NCI-H1092 treated with DMSO at 0.1 percent for 48 hours (cell line): ENCODE data around the gene TYMS.
"Not testable (repeated sequence)": the region's sequence is repeated elsewhere in the genome, so short reads cannot be mapped to it uniquely, and the experiment has no call there.

Source experiments
- DNase-seq: peaks from one replicate; lab custom pipeline; 2025; lab: John Stamatoyannopoulos, UW

Gene TYMS

DNA sequence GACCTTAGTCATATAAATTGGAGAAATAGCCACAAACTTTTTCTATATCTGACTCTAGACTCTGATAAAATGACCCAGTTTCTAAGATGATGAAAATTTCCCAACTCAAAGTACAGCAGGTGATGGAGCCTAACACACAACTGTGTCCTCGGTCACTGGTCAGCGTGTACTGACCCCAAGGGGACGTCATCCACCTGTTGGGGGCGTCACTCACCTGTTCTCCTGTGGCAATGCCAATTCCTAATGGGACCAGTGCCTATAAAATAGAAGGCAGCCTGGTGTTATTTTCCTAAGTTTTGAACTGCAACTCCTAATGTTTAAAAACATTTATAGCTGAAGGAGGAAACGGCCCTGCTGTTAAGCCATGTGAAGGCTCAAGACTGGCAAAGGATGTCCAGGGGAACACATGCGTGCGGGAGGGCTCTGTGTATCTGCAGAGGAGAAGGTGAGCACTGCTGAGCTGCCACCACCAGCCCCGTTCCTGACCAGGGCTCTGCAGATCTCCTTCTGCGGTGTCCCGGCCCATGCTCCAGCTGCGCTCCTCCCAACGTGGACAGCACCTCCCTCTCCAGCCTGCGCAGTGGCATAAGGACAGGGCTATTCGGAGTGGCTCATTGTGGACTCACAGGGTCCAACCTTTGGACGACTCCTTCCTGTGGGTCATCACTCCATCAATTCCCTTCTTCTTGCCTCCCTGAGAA is 21.2 kb downstream of the TYMS start:
- DNase-seq, result no peak

DNA sequence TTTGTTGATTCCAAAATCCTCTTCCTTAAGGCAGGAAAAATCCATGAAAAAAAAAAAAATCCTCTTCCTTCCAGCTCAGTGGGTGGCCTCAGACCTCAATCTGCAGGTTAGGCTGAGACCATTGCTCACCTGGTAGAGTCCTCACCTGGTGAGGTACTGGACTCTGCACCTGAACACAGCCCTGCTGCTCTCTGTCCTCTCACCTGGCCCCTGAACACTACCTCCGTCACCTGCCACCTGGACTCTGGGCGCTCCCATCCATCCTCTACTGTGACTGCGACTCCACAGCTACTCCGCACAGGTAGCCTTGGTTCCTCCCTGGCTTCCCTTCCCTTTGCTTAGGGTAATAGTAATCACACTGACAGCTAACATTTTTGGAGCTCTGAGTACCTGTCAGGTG is 22.1 kb downstream of the TYMS start:
- no peak for DNase-seq

DNA sequence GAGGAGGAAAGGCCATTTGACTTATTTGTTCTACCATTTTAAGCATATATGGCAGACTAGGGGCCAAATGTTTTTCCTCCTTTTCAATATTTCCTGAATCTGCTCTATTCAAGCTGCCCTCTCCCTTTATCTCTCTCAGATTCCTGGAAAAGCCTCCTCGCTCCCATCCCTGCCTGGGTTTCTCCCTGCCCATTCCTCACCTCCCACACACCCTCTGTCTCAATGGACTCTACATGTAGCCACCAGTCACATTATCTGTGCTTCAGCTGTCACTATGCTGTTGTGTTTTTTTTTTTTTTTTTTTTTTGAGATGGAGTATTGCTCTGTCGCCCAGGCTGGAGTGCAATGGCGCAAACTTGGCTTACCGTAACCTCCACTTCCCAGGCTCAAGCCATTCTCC is 22.9 kb downstream of the TYMS start:
- DNase-seq, result no peak

DNA sequence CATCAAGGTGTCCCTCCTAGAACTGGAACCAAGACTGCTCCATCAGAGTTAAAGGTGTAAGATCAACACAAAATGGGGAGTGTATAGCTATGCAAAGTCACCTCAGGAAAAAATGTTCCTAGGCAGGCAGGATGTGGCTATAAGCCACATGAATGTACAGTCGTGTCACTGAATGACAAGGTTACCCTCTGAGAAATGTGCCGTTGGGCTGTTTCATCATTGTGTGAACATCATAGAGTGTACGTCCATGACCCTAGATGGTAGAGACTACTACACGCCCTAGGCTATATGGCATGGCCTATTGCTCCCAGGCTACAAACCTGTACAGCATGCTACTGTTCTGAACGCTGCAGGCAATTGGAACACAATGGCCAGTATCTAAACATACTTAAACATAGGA is 24.5 kb downstream of the TYMS start:
- DNase-seq, result no peak

DNA sequence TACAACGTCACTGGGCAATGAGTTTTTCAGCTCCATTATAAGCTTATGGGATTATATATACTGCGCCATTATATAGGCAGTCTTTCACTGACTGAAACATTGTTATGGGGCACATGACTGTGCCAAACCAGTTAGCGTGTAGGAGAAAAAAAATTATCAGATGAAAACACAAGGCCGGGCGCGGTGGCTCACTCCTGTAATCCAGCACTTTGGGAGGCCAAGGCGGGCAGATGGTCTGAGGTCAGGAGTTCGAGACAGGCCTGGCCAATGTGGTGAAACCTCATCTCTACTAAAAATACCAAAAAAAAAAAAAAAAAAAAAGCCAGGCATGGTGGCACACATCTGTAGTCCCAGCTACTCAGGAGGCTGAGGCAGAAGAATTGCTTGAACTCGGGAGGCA is 25.0 kb downstream of the TYMS start:
- DNase-seq, result not testable (repeated sequence)

DNA sequence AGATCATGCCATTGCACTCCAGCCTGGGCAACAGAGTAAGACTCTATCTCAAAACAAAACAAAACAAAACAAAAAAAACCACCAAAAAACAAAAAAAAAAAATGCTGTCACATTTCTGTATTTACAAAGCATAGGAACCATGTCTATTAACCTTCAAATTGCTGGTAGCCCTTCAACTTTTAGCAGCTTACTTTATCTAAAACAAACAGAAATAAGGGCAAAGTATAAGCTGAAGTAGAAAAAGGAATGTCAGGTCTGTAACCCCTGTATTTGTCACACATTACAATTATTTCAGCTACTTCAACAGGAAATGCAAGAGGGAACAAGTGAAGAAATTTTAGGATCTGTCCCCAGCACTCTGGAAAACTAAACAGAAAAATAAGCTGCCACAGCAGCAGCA is 25.4 kb downstream of the TYMS start:
- DNase-seq, result no peak

DNA sequence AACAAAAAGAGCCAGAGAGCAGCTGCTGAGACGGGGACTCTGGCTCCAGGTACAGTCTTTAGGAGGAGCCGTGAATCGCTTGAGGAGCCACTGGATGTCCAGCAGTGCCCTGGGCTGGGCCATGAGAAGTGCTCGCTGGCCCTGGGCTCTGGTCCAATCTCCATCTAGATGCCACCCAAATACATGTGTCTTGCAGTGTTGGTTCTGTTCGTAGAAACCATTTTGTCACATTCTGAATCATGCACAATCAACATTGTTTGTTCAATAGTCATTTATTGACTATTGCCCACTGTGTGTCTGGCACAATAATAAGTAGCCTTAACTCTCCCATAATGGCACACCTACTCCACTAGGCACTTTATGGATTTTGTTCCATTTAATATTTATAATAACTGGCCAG is 26.1 kb downstream of the TYMS start:
- DNase-seq, result no peak

DNA sequence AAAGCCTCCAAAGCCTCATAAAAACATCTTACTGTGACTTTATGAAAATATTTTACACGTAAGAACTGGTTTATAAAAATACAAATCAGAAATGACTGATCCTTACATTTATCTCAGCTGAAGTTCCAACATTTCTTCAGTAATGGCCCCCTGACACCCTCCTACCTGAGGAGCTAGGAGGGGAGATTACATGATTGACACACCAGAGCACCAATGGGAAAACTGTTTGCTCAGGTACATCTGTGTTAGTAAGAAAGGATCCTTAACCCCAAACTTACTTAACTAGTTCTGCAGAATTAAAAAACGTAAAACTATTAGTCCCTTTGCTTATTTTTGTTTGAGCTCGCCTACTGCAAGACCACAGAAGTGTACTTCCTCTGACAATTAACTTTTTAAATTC is 28.0 kb downstream of the TYMS start:
- DNase-seq, result no peak

DNA sequence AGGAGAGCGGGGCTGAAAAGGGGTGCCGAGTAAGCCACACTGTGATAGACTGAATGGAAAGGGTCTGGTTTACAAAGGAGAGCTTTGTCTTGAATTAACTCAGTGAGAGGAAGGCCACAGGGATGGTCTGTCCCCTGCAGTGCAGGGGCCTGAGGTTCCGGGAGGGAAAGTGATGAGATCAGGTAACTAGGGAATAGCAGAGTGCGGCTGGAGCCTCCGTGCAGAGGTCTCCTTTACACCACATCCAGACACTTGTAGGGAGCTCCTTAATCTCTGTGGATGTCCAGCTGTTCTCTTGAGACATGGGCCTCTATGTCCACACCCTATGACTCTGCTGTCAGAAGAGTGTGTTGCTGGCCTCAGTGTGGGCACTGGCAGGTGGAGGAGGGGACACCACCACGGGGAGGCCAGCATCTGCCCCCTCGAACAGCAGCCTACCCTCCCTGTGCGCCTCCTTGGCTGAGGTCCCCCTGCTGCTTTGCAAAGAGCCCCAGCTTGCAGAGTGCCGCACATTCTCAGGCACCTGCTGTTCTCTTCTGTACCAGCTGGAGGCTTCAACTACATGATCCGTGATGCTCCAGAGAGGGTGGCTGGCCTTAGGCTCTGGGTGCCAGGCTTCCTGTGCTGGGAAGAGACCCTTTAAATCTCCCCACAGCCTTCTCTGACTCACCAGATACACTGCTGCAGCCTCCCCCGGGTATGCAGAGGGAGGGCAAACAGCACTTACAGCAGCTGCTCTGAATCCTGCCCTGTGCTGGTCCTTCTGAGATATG is 29.1 kb downstream of the TYMS start:
- DNase-seq, result no peak

DNA sequence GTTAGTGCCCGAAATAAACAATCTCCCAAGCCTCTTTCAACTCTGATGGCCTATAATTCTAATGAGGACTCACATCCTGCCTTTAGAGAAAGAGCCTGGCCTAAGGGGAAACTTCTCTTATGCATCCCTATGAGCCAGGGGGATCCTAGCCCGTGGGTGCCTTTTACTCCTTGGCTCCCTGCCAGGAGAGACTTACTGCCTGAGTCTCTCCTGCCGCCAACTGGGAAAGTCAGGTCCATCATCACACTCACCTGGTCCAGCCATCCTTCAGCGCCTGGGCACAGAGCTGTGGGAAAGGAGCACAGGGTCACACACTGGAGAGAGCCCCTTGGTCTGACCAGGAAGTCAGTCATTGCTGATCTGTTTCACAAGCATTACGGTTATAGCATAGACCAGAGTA is 30.9 kb downstream of the TYMS start:
- DNase-seq, result no peak

DNA sequence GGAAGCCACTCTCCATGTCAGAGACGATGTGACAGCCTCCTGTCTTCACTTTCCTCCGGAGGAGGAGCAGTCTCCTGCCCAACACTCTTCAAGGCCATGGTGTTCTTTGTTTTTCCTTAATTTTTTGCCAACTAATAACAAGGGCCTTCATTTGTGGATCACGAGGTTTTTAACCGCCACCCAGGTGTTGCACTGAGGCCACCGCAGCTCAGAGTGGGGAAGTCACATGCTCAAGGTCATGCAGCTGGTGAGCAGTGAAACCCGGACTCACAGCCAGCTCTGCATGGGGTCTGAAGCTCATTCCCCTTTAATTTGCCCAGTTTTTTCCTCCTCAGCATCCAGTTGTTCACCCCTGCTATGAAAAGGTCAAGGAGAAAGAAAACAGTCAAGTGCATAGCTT is 35.4 kb downstream of the TYMS start:
- no peak for DNase-seq

DNA sequence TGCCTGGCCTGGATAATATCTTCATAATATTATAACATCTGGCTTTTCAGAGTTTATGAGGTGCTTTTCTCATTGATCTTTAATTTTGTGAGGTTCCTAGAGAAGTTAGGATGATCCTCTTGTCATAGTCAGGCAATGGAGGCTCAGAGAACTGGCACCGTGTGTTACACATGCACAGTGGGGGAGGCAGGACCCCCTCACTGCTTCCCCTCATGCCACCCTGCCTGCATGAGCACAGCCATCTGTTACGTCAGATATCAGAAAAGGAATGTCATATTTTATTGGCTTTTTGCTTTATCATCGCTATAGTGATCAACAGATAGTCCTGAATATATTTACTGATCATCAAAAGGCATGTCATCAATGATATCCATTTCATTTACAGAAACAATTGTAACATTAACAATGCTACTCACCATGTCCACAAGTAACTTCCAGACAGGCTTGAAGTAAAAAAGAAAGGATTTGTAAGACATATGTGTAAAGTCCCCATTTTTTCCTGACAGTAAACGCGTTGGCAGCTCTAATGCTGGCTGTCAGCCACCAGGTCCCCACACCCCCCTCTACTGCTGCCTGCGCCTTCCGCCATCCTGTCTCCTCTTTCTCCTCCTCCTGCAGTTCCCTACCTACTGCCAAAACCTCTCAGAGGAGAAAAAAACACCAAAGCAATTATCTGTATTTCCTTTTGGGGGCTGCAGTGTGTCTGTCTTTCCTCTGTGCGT is 36.2 kb downstream of the TYMS start:
- DNase-seq, result no peak

DNA sequence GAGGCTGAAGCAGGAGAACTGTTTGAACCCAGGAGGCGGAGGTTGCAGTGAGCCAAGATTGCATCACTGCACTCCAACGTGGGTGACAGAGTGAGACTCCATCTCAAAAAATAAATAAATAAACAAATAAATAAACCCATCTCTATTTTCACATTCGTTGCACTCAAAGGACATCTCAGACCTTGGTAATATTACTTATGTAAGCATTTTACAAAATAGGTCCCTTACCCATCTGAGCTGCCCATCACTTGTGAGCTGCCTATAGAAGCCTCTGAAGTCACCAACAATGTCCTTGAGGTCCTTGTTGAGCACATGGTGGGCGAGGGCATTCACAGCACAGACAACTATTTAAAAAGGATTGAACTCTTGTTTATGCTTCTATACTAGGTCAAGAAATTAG is 39.6 kb downstream of the TYMS start:
- DNase-seq, result no peak

DNA sequence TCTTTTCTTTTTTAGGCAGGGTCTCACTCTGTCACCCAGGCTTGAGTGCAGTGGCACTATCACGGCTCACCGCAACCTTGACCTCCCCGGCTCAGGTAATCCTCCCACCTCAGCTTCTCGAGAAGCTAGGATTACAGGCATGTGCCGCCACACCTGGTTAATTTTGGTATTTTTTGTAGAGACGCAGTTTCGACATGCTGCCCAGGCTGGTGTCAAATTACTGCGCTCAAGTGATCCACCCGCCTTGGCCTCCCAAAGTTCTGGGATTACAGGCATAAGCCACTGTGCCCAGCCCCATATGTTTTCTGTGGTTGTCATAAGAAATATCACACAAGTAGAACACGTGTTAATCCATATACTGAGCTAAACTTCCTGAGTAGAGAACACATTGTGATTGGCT is 40.3 kb downstream of the TYMS start:
- no peak for DNase-seq

DNA sequence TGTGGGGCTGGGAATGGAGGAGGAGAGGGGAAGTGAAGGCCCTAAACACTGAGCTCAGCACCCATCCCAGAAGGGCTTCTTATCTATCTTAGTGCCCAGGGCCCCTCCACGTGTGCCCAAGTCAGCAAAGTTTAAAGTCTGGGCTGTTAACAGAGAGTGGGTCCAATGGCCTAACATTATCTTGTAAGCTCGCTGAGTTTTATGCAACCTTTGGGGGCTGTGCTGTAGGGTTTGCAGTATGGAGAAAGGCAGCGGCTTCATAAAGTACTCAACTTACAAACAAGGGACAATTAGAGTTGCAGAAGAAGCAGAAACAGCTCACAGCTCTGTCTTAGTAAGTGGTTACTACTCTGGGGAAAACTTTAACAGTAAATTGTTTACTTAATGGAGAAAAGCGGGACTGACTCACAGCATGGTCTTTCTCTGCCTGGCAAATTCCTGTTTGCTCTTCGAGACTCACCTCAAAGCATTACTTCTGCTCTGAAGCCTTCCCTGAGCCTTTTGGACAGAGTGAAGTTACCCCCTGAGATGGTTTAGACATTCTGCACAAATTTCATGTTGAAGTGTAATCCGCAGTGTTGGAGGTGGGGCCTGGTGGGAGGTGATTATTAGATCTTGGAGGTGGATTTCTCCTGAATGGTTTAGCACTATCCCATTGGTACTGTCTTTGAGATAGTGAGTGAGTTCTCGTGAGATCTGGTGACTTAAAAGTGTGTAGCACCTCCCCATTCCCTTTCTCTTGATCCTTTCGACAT is 45.9 kb downstream of the TYMS start:
- no peak for DNase-seq

DNA sequence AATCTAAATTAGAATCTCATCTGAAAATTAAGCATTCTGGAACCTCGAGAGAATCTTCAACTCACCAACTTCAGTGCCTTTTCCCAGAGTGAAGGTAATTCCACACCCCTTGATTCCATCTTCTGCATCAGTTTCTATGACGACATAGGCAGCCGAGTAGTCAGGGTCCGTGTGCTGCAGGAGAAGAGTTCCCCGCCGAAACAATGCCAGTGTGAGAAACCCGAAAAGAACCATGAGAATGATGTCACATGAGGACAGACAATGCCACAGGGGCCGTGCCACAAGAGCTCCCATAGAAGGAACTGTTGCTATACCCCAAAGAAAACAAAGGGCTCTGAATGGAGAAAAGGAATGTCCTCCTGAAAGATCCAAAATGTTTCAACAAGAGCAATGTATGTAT is 49.0 kb downstream of the TYMS start:
- no peak for DNase-seq

DNA sequence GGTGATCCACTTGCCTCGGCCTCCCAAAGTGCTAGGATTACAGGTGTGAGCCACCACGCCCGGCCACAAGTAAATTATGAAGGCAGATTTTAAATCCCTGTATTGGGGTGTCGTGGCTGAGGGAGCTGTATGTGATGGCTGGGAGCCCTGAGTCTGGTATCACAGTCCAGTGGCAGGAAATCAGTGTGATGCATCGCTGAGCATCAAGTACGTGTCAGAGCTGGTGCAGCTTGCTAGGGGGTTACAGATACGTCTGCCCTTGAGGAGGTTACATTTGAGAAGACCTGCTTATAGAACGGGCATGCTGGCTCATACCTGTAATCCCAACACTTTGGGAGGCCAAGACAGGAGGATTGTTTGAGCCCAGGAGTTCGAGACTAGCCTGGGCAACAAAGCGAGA is 50.6 kb downstream of the TYMS start:
- DNase-seq, result no peak

DNA sequence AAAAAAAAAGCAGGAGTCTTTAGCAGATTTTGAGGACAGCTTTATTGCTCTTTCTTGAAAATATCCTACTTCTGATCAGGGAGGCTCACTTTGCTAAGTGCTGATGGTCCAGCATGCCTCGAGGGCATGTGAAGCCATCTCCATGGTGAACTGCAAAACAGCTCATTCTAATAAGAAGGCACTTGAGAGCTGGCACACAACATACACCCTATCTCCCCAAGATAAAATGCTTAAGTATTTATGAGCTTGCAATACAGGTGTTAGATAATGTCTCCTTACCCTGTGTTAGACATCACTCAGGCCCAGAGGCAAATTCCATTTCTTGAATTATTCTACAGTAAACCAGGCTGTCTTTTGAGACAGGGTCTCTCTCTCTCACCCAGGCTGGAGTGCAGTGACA is 52.3 kb downstream of the TYMS start:
- DNase-seq, result no peak

DNA sequence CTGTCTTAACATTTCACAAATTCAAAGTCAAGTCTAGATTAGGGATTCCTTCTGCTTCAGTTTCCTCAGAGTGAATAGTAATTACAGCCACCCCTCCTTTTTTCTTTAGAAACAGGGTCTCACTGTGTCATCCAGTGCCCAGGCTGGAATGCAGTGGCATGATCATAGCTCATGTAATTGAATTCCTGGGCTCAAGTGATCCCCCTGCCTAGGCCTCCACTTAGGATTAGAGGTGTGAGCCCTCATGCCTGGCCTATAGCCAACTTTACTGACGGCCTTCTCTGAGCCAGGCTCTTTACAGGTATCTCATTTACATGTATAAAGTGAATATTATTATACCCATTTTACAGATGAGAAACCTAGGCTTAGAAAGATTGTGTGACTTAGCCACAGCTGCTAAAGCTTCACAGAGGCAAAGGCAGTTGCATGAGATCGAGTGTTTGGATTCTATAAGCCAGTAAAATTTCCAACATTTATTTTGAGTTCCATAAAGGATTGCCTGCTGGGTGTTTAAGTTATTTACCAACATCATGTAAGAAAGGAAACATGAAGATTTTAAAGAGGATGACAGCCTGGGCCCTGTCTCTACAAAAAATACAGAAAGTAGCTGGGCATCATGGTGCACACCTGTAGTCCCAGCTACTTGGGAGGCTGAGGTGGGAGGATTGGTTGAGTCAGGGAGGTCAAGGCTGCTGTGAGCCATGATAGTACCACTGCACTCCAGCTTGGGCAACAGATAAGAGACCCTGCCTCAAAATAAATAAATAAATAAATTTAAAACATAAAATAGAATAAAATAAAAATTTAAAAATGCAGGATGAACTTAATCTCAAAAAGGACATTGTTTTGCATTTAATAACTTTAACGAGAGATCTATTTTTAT is 53.2 kb downstream of the TYMS start:
- DNase-seq, result no peak

DNA sequence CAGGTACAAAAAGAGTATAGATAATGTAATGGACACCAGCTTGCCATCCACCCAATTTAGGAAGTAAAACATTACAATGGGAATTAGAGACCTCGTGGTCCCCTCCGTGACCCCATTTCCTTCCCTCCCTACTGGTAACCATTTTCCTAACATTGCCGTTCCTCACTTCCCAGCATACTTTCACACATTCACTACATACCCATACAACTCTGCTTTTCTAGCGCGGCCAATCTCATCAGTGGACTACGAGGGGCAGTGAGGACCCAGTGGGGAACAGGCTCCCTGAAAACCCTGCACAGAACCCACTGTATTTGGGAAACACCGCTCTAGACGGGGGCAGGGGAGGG is 53.8 kb downstream of the TYMS start:
- DNase-seq, result peak; percentile 5

DNA sequence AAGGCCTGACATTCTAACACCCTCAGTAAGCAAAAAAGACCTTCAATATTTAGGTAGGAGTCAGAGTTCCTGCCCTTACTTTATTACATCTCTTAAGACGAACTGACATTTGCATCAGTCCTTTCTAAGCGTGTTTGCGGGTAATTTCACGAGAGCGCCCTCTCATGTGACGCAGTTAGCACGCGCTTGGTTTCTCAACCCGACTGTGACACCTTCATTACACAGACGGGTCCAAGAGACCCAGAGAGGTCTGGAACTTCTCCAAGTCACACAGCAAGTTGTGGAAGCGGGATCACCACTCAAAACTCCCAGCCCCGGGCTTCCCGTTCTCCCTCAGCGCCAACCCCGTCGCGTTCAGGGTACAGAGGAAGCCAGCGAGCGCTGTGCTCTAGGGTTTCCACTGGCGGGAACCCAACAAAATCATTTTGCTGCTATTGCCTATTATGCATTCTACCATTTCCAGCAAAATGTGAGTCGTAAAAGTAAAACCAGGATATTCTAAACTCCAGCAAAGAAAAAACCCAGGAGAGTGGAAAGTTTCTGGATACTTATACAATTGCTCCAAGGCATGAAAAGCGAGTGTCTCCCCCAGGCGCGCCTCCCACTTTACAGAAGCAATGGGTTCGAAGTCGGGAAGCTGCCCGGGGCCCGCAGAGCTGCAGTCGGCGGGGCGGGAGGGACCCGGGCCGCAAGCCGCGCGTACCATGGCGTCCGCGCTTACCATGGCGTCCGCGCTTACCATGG is 54.4 kb downstream of the TYMS start:
- DNase-seq, result peak; percentile 5
